GM23338 (cell line): Measurements from ENCODE around the gene GPR61. TPM values are rescaled to one million over a fixed set of nuclear protein-coding genes. Genes with fewer than 3 reads are reported as not detected.

Experiments
- ATAC-seq: fragments of 200-7000 bp; cut with Tn5 transposase; 3 replicates; pipeline ENCODE4 v1.9.1; 2020
- DNase-seq: peaks from one replicate; pipeline ENCODE4 v3.0.0-alpha.2; 2015; ENCODE audit warnings: low spot score
- H2AFZ ChIP-seq: fragments of 200-600 bp; sonication (generic); 2 replicates; pipeline ENCODE4 v1.8.0; 2016; ENCODE audit warnings: antibody characterized with exemption, mild to moderate bottlenecking, moderate library complexity
- H3F3A ChIP-seq: fragments of 200-600 bp; sonication (generic); replicated peaks from 2 replicates; pipeline ENCODE4 v1.8.0; 2017; ENCODE audit warnings: antibody characterized with exemption, mixed run types, low read depth
- H3K27ac ChIP-seq: fragments of 200-600 bp; sonication (generic); 2 replicates; pipeline ENCODE4 v1.6.1; 2016; ENCODE audit warnings: low read depth
- H3K27me3 ChIP-seq: fragments of 200-600 bp; sonication (generic); 2 replicates; pipeline ENCODE4 v1.8.0; 2016; ENCODE audit warnings: mild to moderate bottlenecking, mixed run types, moderate library complexity; ENCODE audit not compliant: insufficient read depth
- H3K36me3 ChIP-seq: fragments of 200-600 bp; sonication (generic); 2 replicates; pipeline ENCODE4 v1.8.0; 2016; ENCODE audit warnings: mild to moderate bottlenecking; ENCODE audit not compliant: insufficient read depth
- H3K4me1 ChIP-seq: fragments of 200-600 bp; sonication (generic); 2 replicates; pipeline ENCODE4 v1.8.0; 2016; ENCODE audit warnings: mild to moderate bottlenecking, moderate library complexity; ENCODE audit not compliant: insufficient read depth
- H3K4me2 ChIP-seq: fragments of 200-600 bp; sonication (generic); 2 replicates; pipeline ENCODE4 v1.7.1; 2017; ENCODE audit warnings: mixed run types
- H3K4me3 ChIP-seq: fragments of 200-600 bp; sonication (generic); 2 replicates; pipeline ENCODE4 v1.6.1; 2016; ENCODE audit warnings: mixed run types
- H3K79me2 ChIP-seq: fragments of 200-600 bp; sonication (generic); replicated peaks from 2 replicates; pipeline ENCODE4 v1.8.0; 2017; ENCODE audit warnings: mild to moderate bottlenecking; ENCODE audit not compliant: insufficient read depth
- H3K9me2 ChIP-seq: fragments of 200-600 bp; sonication (generic); 2 replicates; pipeline ENCODE4 v1.8.0; 2017; ENCODE audit not compliant: insufficient read depth
- H4K20me1 ChIP-seq: fragments of 200-600 bp; sonication (generic); replicated peaks from 2 replicates; pipeline ENCODE4 v1.8.0; 2017; ENCODE audit warnings: mild to moderate bottlenecking; ENCODE audit not compliant: insufficient read depth
- H3K27ac Mint-ChIP-seq: 2 replicates; pipeline ENCODE4 v1.8.0; 2020; ENCODE audit warnings: inconsistent platforms, mild to moderate bottlenecking, moderate library complexity, mixed read lengths
- H3K27me3 Mint-ChIP-seq: 3 replicates; pipeline ENCODE4 v1.8.0; 2022; ENCODE audit warnings: low read depth, mild to moderate bottlenecking, moderate library complexity, mixed read lengths, inconsistent platforms; ENCODE audit not compliant: insufficient read depth, poor library complexity
- H3K36me3 Mint-ChIP-seq: 3 replicates; pipeline ENCODE4 v1.8.0; 2021; ENCODE audit warnings: low read depth, mild to moderate bottlenecking, inconsistent platforms, moderate library complexity, mixed read lengths
- H3K4me1 Mint-ChIP-seq: 3 replicates; pipeline ENCODE4 v1.8.0; 2020; ENCODE audit warnings: mild to moderate bottlenecking, inconsistent platforms, mixed read lengths
- H3K4me3 Mint-ChIP-seq: 3 replicates; pipeline ENCODE4 v1.8.0; 2021; ENCODE audit warnings: moderate library complexity, mild to moderate bottlenecking, inconsistent platforms, mixed read lengths
- H3K9me3 Mint-ChIP-seq: 3 replicates; pipeline ENCODE4 v1.8.0; 2020; ENCODE audit warnings: moderate library complexity, mild to moderate bottlenecking, inconsistent platforms, mixed read lengths
- CREB1 ChIP-seq: fragments of 250-450 bp; sonication (Bioruptor Pico); IDR thresholded peaks from 2 replicates; pipeline ENCODE4 v1.5.0; 2020; ENCODE audit warnings: low read depth, mild to moderate bottlenecking, moderate library complexity
- CTCF ChIP-seq, 2 experiments: fragments of 200-600 bp in 1 of 2; sonication (generic) in 1 of 2; conservative IDR thresholded peaks; 2 replicates each; pipeline versions ENCODE4 v1.5.1 to v1.6.1; 2016 to 2017; ENCODE audit warnings: antibody characterized with exemption in 2 of 2, low read depth in 2 of 2, mild to moderate bottlenecking in 2 of 2, moderate library complexity in 1 of 2
- ETS1 ChIP-seq: IDR thresholded peaks from 2 replicates; pipeline ENCODE4 v1.6.1; 2016; ENCODE audit warnings: antibody characterized with exemption
- EZH2 ChIP-seq: fragments of 200-600 bp; sonication (generic); IDR thresholded peaks from one replicate; pipeline ENCODE4 v1.8.0; 2017; ENCODE audit warnings: antibody characterized with exemption, mild to moderate bottlenecking, low read depth; ENCODE audit not compliant: unreplicated experiment
- EZH2phosphoT487 ChIP-seq: fragments of 200-600 bp; sonication (generic); IDR thresholded peaks from one replicate; pipeline ENCODE4 v1.8.1; 2018; ENCODE audit warnings: antibody characterized with exemption; ENCODE audit not compliant: unreplicated experiment
- JUNB ChIP-seq: IDR thresholded peaks from one replicate; pipeline ENCODE4 v1.6.1; 2016; ENCODE audit warnings: antibody characterized with exemption; ENCODE audit not compliant: unreplicated experiment
- NANOG ChIP-seq: IDR thresholded peaks from 2 replicates; pipeline ENCODE4 v1.6.1; 2016; ENCODE audit warnings: antibody characterized with exemption, borderline replicate concordance
- POLR2AphosphoS5 ChIP-seq: IDR thresholded peaks from 2 replicates; pipeline ENCODE4 v1.6.1; 2016; ENCODE audit warnings: antibody characterized with exemption, low read depth
- REST ChIP-seq: IDR thresholded peaks from one replicate; pipeline ENCODE4 v1.6.1; 2018; ENCODE audit warnings: antibody characterized with exemption; ENCODE audit not compliant: unreplicated experiment
- STAT1 ChIP-seq: IDR thresholded peaks from one replicate; pipeline ENCODE4 v1.6.1; 2016; ENCODE audit warnings: antibody characterized with exemption; ENCODE audit not compliant: unreplicated experiment
- ZNF114 ChIP-seq: fragments of 250-450 bp; sonication (Bioruptor Pico); IDR thresholded peaks from 2 replicates; pipeline ENCODE4 v1.5.0; 2020; ENCODE audit warnings: mild to moderate bottlenecking, moderate library complexity
- ZNF331 ChIP-seq: fragments of 250-450 bp; sonication (Bioruptor Pico); IDR thresholded peaks from 2 replicates; pipeline ENCODE4 v1.5.0; 2020; ENCODE audit warnings: low read depth, mild to moderate bottlenecking, moderate library complexity
- ZNF462 ChIP-seq: fragments of 250-450 bp; sonication (Bioruptor Pico); IDR thresholded peaks from 2 replicates; pipeline ENCODE4 v1.5.0; 2020; ENCODE audit warnings: mild to moderate bottlenecking, moderate library complexity
- polyA plus RNA-seq: library from polyadenylated mRNA; unstranded; fragments of >200 nt; fragmentation: Nextera tagmentation; extraction: Ambion mirVana; gene quantifications from 2 replicates; pipeline ENCODE4 v1.2.1, GENCODE V29; 2016
- total RNA-seq: library from RNA; depleted of rRNA; stranded (reverse); fragments of >200 nt; shearing (Covaris generic); gene quantifications from 2 replicates; pipeline ENCODE4 v1.2.3, GENCODE V29; 2014

The GPR61 gene
- total and polyA plus RNA-seq, 2 experiments from 2014 or later, result 0.13 TPM; not detected in 1

- H3K36me3 Mint-ChIP-seq, result peaks cover 22% of the 10 kb centered on the region; the same call in 2 of the 3 replicates
- no peaks in the 10 kb centered on the region for H3K9me3 Mint-ChIP-seq
- DNase-seq (no peak), ATAC-seq (no peak)
- H3K27me3 Mint-ChIP-seq, result peaks cover 14% of the 10 kb centered on the region
- Histone ChIP-seq H3K9me2 (no peaks in the 10 kb centered on the region), H3K36me3 (no peaks in the 10 kb centered on the region), H3K4me2 (no peak overlapping the region), H3K4me3 (no peak overlapping the region), H3K27me3 (no peaks in the 10 kb centered on the region), H2AFZ (no peak overlapping the region), H3K27ac (no peak overlapping the region), H4K20me1 (no peaks in the 10 kb centered on the region), H3K79me2 (no peaks in the 10 kb centered on the region), H3F3A (no peaks in the 10 kb centered on the region; the same call in 1 of the 2 replicates), H3K4me1 (no peaks in the 10 kb centered on the region; the same call in 1 of the 2 replicates)
- H3K27ac Mint-ChIP-seq, result no peak overlapping the region
- TF ChIP-seq NANOG (no peak), REST (no peak), STAT1 (no peak), POLR2AphosphoS5 (no peak), ZNF462 (CRISPR knock-in tag) (no peak), JUNB (no peak), ZNF114 (CRISPR knock-in tag) (no peak), ETS1 (no peak), EZH2phosphoT487 (no peak), EZH2 (no peak), CREB1 (CRISPR knock-in tag) (no peak), ZNF331 (CRISPR knock-in tag) (no peak), CTCF (conservative IDR thresholded peaks at IDR 0.05; ENCODE audit: low read depth in 2 of 2) (no peak)
- H3K4me1 Mint-ChIP-seq, result peaks cover 3% of the 10 kb centered on the region
- no peak overlapping the region for H3K4me3 Mint-ChIP-seq
Measured at GRCh38 chr1:109491372-109491771, 48.3 kb upstream of the GPR61 start.
